OCI-M1 (cell line): ENCODE data around the gene ALPK1.
"Not testable (repeated sequence)": the region's sequence is repeated elsewhere in the genome, so short reads cannot be mapped to it uniquely, and the experiment has no call there.

Source experiments
- DNase-seq: peaks from one replicate; lab custom pipeline; 2025; lab: John Stamatoyannopoulos, UW

Gene ALPK1

GRCh38 chr4:112296949-112297880, at the start of gene ALPK1:
Gene ALPK1 (plus strand): TSS chr4:112297369.
- peak; percentile 96 for DNase-seq

- no peak for DNase-seq
Measured at GRCh38 chr4:112251019-112251643, 46.0 kb upstream of the ALPK1 start.

GRCh38 chr4:112252234-112252633, 44.9 kb upstream of the ALPK1 start:
- no peak for DNase-seq

- DNase-seq: peak; percentile 31
Measured at GRCh38 chr4:112253382-112254000, 43.7 kb upstream of the ALPK1 start.

DNA sequence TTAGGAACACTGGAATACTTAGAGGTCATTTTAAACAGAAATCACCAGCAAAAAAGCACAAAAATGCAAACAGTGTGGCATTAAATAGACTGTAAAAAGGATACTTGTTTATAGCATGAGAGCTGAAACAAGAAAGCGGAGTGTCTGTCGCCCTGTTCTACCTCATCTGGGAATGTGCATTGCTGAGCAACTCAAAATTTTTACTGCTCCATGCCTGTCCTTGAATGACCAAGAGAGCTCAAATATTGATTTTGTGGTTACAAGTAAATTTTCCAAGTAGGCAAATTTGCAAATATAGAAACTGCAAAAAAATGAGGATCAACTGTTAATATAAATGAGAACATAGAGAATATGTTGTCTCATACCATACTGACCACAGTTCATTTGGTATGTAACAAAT, 40.1 kb upstream of the ALPK1 start:
- no peak for DNase-seq

GRCh38 chr4:112266823-112267222, 30.3 kb upstream of the ALPK1 start:
- DNase-seq: peak; percentile 38

GRCh38 chr4:112270051-112270450, 27.1 kb upstream of the ALPK1 start:
- no peak for DNase-seq

DNA sequence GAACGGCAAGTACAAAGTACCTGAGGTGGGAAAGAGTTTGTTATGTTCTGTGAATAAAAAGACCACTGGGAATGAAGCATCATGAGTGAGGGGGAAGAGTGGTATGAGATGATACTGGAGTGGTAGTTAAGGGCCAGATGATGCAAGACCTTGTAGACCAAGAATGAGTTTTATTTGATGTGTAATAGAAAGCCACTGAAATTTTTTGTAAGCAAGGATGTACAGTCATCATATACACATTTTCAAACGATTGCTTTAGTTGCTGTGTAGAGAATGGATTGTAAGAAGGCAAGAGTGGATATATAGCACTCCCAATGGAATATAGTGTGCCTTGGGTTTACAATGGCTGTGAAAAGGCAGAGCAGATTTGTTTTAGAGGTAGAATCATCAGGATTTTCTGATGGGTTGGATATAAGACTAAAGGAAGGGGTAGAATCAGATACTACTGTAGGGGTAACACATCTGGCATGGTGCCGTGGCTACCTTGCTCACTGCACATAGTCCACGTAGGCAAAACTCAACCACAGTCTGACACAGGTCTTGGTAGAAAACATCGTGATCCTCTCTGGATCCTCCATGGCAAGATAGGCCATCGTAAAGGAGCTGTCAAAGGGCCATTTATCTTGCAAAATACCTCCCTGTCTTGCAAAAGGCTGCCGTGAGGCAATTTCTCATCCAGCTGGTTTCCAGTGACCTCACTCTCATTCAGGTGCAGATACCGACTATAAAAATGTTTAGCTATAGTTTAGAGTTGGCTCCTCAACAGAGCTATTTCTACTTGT, 26.3 kb upstream of the ALPK1 start:
- DNase-seq: no peak

DNA sequence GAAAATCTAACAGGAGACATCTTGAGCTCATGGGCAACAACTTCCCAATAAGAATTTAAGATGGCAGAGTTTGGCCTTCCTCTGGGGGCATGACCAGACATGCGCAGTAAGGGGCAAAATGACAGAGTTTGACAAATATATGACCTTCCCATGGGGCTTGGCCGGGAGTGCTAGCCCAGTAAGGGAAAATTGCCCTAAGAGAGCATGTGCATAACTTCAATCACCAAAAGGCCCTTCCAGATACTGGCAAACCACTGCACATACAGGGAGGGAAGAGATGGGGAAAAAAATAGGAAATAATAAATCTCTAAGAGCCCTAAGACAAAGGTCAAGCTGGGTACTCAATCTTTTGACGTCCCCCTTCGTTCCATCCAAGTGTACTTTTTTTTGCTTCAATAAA, 24.9 kb upstream of the ALPK1 start:
- DNase-seq: no peak

DNA sequence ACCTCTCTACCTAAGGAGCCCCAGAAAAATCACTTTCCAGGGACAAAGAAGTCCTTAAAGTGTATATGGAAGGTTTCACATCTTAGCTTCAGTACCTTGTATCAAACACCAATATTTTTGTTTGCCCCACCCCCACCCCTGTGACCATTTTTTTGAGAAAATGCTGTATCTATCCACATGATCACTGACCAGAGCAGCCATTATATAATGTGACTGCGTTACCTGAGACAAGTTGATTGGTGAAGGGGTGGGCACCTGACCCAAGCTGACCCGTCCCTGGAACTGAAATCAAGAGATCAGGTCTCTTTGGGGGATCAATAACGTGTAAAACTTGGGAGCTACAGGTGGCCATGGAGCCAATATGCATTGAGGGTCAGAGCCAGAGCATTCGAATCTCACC, 22.2 kb upstream of the ALPK1 start:
- no peak for DNase-seq

GRCh38 chr4:112276113-112276512, 21.1 kb upstream of the ALPK1 start:
- no peak for DNase-seq

DNA sequence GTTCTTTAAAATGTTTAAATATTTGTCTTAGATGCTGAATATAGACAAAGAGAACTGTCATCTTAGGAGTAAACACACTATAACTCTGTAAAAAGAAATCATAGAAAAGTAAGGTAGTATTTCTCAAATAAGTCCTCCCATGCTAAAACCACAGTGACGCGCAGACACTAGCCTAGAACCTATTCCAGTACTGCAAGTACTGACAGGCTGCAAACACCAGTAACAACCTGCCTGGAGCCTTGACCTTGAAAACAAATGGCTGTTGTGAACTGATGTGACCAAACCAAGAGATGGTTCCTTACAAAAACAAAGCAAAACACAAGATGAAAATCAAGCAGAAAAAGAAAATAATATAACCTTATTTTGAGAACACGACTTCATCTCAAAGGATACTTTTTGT, 19.9 kb upstream of the ALPK1 start:
- no peak for DNase-seq

GRCh38 chr4:112277705-112278448, 19.3 kb upstream of the ALPK1 start:
- no peak for DNase-seq

- DNase-seq: peak; percentile 38
Measured at GRCh38 chr4:112279025-112279881, 17.9 kb upstream of the ALPK1 start.

GRCh38 chr4:112279882-112280315, 17.3 kb upstream of the ALPK1 start:
- DNase-seq: no peak

GRCh38 chr4:112280386-112281056, 16.6 kb upstream of the ALPK1 start:
- no peak for DNase-seq

DNA sequence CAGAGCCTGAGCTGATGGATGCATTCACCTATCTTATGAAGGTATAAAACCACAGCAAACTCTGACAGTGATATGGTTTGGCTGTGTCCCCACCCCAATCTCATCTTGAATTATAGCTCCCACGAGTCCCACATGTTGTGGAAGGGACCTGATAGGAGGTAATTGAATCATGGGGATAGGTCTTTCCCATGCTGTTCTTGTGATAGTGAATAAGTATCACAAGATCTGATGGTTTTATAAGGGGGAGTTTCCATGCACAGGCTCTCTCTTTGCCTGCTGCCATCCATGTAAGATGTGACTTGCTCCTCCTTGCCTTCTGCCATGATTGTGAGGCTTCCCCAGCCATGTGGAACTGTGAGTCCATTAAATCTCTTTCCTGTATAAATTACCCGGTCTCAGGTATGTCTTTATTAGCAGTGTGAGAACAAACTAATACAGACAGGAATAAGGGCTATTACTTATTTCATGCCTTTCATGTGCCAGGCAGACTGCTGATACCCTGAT, 15.2 kb upstream of the ALPK1 start:
- DNase-seq: not testable (repeated sequence)

DNA sequence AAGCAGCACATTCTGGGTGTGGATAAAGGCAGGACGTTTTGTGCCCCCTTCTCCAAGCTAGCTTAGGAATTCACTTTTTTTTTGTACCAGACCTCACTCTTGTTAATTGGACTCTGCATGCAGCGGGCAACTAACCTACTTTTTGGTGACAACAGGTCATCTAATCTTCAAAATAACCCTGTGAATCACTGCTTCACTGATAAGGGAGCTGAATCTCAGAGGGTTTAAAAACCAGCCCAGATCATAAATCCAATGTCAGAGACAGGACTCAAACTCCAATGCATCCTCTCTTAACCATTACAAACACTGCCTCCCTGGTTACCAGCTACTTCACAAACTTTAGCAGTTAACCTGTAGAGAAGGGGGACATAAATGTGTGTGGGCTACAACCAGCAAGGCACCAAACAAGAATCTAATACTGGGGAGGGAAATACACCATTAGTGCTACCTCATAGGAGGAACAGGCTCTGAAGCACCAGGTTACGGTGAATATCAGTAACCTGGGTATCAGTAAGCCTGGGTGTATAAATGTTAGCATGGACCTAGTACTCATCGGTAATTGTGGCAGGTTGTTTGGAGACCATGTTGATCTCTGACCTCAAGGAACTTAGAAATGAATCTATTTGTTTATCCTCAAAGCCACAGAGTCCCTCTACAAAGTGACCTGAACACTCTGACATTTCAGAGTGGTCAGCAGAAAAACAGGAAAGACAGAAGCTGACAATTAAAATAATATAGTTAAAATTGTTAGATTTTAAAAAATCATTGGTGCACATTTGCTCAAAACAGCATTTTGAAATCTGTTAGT, 14.1 kb upstream of the ALPK1 start:
- no peak for DNase-seq

DNA sequence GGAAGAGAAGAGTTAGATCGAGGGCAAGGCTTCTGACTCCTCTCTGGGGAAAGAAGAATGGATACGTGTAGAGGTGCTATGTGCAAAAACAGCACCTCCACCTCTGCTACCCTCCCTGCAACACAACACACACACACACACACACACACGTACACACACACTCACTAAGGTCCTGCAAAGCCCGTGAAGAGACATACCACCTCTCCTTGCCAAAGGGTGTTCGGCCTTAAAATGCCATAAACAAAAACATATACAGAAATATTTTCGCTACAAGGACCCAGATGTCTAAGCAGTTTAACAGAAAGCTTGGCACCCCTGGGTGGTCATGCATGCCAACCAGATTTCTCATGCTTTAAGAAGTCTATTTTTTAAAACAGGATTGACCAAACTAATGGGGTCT, 13.0 kb upstream of the ALPK1 start:
- DNase-seq: no peak
